ENCODE results near the gene OLFML2B.

OLFML2B gene

DNA sequence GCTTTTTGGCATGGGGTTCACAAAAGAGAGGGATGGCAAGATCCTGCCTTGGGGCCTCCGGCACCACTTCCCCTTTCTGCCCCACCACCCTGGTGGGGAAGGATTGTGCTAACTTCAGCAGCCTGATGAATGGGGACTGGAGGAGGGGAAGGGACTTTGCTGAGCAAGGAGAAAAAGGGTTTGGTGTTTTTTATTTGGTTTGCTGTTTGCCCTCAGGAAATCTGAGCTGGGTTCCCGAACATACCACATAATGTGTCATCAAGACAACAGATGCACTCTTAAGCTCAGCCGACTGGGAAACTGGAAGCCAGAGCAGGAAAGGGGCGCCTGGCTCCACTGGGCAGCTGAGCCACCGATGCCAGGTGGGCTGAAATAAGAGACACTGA is 19.8 kb downstream of the OLFML2B start:
- DNase-seq: peak; percentile 87

DNA sequence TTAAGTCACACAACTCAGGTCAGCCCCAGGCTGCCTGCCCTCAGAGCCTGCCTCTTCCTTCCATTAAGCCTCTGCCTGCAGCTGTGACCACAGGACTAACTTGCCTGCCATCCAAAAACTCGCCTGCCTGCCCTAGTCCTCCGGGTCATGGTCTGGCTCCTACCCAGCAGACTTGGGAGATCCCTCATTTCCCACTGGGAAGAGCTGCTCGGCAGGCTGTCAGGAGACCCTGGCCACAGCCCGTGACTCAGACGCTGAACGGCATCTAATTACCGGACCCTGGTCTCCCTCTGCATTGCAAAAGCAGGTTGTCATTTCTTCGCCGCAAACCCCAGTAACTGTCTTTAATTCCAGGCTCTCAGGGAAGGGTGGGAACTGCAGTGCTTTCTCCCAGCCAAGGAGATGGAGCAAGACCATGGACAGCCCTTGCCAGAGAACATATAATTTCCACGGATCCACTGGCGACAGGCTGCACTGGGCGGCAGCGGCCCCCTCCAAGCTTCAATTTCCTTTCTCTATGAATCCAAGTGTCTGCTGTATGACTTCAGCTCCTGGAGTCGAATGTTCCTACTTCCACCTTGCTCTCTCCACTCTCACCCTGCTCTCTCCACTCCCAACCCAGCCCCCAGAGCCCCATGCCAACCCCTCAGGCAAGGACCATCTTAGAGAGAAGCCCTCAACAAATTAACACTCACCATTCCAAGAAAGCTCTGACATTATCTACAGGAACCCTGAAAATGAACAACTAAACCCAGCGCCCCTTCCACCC is 20.4 kb downstream of the OLFML2B start:
- DNase-seq: no peak

DNA sequence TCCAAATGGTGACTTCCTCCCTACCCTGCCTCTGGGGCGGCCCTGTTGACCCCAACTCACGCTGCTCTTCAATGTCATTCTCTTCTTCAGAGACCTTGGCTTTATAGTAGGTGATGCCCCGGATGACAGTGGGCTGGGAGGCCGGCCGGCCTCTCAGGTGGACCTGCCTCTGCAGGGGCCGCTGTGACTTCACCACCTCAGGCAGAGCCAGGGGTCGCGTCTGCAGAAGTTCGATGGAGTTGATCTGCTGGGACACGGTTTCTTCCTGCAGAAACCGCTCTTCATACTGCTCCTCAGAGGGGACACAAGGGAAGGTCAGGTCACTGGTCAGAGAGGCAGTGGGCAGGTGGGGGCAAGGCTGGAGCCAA is 23.6 kb downstream of the OLFML2B start:
- DNase-seq: no peak

DNA sequence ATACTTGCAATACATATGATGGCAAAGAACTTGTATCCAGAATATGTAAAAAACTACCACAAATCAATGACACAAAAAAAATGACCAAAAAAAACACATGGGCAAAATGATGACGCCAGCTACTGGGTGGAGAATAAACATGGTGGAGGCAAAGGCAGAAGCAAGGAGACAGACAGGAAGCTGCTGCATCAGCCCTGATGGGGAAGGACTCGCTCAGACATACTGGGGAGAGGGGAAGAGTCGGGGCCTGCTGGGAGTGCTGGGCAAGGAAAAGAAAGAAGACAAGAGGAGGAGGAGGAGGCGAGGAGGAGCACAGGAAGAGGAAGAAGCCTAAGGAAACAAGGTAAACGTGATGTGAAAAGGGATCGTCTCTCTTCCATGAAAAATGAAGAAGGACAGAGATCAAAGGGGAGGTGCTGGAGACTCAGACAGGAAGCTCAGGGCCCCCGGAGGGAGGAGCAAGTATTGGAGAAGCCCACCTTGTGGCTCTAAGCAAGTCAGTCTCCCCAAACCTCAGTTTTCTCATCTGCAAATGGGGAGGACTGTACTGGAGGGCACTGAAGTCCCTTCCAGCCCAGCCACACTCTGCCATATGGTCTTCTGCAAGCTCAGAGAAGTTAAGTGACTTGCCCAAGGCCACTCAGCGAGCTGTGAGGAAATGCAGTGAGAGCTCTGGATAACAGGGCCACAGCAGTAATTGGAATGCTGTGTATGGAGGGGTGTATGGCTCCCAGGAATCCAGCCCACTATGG is 24.2 kb downstream of the OLFML2B start:
- no peak for DNase-seq

DNA sequence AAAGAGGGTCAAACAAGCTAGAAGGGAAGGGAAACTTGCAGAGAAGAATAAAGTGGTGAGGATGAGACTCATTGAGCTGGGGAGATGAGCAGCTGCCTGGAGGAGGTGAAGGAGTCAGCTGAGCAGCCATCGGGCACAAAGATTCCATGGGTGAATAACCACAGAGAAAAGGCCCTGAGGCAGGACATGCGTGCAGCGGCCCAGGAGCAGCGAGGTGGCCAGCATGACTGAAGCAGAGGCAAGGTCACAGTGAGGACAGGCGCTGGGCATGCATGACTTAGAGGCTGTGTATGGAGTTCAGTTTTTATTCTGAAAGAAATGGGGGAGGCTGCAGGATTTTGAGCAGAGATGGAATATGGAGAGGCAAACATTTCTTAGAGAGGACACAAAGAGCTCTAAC is 24.9 kb downstream of the OLFML2B start:
- no peak for DNase-seq

DNA sequence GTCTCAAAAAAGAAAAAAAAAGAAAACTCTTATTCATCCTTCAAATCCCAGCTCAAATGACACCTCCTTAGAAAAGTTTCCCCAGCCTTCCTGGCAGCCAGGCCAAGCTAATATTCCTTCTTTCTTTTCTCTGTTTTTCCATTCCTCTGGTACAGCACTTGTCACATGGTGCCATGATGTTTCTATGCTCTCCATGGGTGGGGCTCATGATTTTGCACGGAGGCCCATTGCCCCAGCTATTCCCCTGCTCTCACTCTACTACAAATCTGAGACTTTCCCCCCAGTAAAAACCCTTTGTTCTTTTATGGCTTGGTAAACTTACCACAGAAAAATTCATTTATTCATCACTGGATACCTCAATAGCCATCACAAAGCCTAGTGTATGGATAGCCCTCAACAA is 26.5 kb downstream of the OLFML2B start:
- DNase-seq: no peak

DNA sequence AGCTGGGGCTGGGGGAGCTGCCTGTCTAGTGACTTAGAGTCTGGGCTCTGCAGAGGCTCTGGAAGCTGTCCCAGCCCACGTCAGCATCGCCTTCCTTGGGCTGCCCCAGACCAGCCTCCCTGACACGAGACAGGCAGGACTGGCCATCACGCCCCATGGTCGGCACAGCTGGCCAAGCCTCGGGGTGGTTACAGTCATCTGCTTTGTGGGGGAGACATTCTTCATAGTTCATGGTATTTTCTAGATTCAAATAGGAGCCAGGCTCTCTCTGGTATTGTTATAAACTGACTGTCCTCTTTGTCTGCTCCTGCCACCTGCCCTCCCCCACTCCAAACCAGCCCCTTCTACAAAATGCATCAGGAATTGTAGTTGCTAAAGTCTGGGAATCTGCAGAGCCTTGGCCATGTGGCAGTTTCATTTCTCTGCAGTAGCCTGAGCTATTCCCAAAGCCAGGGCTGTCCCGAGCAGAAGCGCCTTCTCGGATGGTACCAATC is 29.4 kb downstream of the OLFML2B start:
- no peak for DNase-seq

DNA sequence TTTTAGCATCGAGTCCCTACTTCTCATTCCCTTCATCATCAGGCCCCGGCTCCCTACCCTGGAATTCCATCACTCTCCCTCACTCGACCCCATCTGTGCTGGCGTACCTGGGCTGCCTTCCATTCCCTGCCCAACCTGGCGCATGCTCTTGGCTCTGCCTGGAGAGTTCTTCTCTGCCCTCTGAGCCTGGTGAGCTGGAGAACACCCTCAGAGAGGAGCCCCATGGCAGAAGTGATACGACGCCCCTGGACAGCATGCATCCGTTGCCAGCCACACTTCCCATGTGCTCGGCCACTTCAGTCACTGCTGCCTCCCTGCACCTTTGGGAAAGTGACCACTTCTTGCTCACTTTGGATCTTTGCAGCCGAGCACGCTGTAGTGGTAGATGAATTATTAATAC is 30.1 kb downstream of the OLFML2B start:
- no peak for DNase-seq

DNA sequence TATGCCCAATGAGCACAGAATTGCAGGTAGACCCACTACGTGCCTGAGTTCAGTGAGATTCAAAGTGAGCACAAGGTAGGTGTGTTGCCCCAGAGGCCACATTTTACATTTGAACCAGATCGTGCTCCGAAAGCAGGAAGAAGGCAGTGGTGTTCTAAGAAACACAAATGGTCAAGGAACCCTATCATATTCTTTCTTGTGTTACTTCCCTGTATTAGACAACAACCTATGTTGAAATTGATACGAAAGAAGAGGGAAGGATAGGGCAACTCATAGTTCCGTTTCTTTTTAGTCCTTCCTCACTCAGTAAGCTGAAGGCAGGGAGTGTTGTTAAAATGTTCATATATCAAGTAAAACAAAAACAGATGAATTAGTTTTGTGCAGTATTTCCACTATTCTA is 33.9 kb downstream of the OLFML2B start:
- no peak for DNase-seq

DNA sequence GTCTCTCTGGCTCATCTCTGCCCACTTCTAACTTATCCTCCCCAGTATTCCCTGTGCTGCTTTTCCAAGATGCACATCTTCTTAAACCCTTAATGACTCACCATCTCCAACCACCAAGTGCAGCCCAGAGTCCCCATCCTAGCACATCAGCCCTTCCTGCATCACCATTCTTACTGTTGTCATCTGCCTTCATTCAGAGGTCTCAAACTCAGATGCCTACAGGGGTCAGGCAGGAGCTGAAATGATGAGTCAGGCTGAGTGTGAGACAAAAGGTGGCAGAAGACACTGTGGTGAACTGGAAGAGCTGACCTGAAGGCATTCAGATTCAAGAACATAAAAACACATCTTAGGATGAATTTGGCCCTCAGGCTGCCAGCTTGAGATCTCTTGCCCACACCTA is 34.6 kb downstream of the OLFML2B start:
- no peak for DNase-seq

DNA sequence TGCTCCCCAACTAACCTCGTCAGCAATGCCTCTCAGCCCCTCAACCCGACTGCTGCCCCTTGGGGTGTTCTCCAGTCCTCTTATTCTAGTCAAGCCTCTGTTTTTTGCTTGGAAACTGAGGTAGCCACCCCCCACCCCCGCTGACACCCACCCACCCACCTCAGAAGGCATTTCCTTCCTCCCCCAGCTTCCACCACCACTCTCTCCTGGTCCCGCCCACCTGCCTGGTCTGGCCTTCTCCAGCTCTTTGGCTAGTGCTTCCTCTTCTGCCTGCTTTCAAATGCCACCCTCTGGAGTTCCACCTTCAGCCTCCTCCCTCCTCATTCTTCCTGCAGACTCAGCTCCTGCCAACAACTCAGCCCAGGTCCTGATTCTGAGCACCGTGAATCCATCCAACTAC is 35.3 kb downstream of the OLFML2B start:
- DNase-seq: no peak

DNA sequence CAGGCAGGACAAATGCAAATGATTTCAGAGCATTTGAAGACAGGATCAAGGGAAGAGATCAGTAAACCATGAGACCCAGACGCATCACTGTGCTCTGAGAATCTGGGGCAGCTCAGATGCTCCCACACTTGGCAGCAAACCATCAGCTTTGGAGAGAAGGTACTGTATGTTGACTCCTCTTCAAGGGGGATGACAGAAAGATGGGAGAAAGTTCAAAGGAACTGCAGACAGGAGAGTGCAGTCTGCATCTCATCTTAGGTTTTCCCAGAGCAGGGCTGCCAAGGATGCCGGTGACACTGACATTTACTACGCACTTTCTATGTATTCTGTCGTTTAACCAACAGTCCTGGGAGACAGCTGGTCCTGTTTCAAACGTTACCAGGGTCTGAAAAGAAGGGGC is 35.8 kb downstream of the OLFML2B start:
- no peak for DNase-seq

DNA sequence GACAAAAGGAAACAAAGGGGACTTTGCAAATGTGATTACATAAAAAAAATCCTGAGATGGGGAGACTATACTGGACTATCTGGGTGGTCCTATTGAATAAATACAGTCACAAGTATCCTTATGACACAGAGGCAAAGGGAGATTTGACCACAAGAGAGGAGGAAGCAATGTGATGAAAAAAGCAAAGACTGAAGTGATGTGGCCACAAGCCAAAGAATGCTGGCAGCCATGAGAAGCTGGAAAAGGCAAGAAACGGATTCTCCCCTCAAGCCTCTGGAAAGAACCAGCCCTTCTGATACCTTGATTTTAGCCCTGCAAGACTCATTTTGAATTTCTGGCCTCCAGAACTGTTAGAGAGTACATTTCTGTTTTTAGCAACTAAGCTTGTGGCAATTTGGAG is 36.4 kb downstream of the OLFML2B start:
- DNase-seq: no peak

DNA sequence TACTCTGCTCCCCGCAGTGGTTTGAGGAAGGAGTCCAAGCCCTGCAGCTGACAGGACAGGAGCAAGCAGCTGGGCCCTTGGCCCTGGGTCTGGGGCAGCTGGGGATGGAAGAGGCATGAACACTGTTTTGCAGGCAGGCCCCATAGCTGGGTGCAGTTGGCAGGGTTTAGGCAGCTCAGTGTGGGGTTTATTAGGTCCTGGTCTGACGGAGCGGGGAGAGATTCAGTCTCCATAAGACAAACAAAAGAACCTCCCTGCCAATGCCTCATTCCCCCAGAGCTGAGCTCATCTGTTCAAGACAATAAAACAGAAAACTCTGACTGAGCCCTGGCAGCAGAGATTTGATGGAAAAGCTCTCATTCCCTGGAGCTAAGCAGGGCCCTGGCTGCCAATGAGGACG is 37.3 kb downstream of the OLFML2B start:
- no peak for DNase-seq

DNA sequence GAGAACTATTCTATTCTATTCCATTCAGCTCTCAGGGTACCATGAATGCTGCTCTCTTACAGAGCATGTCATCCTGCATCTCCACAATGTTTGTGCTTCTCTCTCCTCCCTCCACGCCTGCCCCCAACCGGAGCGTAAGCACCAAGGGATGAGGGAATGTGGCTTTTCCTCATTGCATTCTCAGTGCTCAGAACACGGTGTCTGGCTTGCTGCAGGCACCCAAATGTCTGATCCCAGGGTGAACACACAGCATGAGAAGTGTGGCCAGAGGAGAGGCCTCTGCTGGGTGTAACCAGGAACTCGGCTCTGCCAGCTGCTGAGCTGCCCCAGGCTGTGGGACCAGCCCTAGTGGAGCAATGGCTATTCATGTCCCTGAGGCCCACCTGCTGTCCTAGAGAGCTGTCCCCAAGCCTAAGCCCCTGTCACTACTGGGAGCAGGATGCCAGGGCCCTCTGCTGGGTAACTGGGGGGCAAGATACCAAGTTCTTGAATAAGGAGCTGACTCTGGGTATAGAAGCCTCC is 38.3 kb downstream of the OLFML2B start:
- no peak for DNase-seq

DNA sequence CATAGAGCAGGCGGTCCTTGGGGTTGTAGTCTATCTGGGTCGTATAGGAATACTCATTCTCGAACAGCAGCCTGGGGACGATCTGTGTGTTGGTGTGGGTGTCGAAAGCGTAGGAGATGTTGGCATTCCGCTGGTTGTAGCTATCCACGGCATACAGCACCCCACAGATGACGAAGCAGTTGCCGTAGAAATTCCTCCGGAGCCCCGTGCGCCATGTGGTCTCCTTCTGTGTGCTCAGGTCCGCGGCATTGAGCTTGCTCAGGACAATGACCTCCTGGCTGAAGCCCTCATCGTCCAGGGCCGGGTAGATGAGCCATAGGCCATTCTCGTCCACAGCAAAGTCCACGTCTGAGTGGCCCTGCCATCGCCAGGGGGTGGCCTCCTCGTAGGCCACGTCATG is 39.9 kb downstream of the OLFML2B start:
- no peak for DNase-seq

DNA sequence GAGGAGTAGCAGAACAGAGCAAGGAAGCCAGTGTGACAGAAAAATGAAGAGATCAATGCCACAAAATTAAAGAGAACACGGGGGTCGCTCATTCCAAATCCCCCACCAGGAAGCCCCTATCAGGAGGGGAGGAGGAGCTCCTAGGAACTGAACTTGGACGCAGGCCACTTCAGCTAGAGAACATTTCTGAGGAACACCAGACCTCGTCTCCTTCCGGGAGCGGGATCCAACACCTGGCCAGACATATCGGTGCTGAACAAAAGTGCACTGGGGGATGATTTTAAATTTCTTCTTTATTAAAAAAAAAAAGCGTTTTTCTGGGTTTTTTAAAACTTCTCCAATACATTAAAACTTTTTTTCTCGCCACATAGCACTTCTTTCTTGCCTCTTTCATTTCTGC is 40.8 kb downstream of the OLFML2B start:
- no peak for DNase-seq

DNA sequence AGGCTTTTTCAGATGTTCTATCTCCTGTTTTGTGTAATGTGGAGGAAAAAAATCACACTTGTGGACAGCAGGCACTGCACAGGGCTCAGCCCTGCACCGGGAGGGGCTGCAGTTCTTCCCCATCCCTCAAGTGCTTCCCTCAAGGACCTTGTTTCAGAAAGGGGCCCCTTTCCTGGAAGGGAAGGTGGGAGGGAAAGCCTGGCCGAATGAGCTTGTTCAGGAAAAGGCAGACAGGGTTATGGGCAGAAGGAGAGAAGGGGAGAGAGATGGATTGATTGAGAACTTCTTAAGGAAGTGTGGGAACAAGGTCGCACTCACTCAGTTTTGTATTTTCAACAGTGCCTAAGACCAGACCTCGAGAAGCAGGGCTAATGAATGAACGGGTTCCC is 41.2 kb downstream of the OLFML2B start:
- no peak for DNase-seq

DNA sequence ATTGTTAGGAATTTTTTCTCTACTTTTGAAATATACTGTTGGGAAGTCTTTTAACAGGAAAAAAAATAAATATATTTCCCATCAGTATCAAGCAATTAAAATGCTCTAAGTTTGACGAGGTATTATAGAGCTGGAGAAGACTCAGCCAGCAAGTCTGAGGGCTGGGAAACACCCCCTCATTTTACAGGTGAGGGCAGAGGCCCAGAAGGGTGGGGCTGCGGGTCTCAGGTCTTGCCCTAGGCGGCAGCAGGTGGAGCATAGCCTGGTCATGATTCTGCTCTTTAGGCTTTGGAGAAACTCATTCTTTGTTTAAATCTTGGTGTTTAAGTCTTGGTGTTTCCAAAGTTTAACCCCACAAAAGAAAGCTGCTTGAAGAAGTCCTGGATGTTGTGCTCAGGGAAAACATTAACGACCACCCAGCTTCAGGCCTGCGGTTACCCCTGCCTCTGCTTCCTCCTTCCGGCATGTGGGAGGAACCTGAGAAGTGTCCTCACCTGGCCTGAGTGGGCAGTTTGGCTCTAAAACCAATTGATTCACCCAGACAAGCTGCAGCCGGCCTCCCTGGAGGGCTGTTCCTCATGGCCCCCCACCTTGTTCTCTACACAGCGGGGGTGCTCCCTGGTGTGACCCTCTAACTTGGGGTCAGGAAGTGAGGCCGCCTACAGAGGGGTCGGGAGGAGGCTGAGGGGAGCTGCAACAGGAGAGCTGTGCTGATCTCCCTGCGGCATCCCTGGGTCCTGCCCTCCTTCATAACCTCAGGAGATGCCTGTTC is 41.7 kb downstream of the OLFML2B start:
- no peak for DNase-seq

DNA sequence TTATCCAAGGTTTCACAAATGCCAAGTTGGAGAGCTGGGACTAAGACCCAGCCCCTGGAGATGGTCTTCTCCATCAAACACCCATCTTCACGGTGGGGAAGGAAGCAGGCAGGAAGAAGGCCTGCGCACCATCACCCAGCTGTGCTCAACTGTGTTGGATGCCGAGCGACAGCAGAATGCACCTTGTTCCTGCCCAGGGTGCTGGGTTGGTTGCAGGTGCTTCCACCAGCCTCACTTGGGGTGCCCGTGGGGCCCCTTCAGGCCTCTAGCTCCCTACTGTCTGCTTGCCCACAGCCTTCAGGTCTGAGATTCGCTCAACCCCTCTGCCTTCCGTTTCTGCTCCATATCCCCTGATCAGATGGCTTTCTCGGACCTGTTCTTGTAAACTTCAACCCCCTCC is 42.5 kb downstream of the OLFML2B start:
- DNase-seq: no peak

DNA sequence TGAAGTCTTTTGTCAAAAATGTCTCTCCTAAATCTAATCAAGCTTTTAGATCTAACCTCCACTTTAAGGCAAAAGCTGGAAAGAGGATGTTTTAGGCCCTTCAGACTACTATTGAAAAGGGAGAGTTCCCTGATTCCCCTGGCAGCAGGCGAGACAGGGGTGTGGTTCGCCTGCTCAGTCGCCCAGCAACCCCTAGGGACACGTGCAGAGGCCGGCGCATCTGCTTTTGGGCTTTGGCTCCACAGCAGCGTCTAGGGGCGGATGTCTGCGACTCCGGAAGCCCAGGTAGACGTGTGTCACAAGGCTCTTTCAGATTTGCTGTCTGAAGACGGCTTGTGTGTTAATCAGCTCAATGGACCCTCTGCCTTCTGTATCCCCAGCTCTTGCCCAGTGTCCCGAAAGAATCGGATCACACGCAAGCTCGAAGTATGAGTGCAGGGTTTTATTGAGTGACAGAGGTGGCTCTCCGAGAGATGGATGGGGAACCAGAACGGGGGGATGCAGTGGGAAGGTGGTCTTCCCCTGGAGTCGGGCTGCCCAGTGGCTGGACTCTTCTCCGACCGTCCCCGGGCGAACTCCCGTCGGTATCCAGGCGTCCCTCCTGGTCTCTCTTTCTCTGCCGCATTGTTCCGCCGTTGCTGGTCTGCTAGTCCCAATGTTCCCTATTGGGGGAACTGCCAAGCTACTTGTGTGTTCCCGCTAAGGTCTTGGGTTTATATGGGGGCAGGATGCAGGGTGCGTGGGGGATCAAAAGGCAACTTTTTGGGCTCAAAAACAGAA is 45.5 kb downstream of the OLFML2B start:
- no peak for DNase-seq

DNA sequence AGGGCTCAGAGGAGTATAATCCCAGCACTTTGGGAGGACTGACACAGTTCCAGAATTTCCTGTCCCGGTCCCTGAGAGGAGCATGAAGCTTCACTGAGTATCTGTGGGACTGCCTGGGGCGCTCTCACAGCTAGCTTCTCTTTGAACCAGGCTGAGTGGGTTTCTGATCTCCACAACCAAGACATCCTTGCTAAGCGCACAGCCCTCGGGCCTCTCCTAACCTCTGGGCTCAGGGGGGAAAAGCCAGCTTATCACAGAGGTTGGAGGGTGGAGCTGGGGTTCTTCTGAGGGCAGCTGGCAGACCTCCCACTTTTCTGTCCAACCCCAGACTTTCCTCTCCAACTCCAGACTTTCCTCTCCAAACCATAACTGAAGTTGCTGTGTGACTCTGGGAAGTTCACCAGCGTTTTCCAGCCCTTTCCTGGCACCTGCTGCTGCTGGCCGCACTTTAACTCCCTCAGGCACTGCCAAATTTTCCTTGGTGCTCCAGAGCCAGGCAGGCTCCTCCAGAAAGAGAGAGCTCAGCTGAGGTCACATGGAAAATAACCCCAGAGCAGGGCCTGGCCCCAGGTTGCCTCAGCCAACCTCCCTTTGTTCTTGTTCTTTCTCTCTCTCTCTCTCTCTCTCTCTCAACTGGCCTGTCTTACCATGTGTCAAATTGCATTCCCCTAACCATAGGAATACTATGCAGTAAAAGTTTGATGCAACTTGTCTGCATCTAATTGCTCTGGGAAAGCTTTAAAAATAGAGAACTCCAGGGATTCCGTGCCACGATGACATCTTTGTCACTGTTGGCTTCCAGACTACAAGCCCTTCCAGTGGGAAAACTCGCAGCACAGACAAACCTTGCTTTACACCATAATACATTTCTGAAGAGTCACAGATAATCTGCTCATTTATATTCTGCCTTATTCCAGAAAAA is 49.5 kb downstream of the OLFML2B start:
- DNase-seq: no peak
